GM19193 (cell line): Measurements from ENCODE around the gene PEDS1.

Experiments
- POLR2A ChIP-seq: IDR thresholded peaks from 4 replicates; pipeline ENCODE4 v1.6.1; 2011; ENCODE audit not compliant: insufficient read depth, insufficient read length; ENCODE audit errors: extremely low read depth

Gene PEDS1

GRCh38 chr20:50116368-50116999 is 37.0 kb downstream of the PEDS1 start:
- no peak for TF ChIP-seq POLR2A

- peak; percentile 77 for TF ChIP-seq POLR2A
Observed at GRCh38 chr20:50115591-50116367, 37.7 kb downstream of the PEDS1 start.

GRCh38 chr20:50115041-50115512 is 38.4 kb downstream of the PEDS1 start:
- no peak for TF ChIP-seq POLR2A

GRCh38 chr20:50113420-50114224 is 39.9 kb downstream of the PEDS1 start:
- TF ChIP-seq POLR2A: no peak

- peak; percentile 85 for TF ChIP-seq POLR2A
Observed at GRCh38 chr20:50112512-50113419, 40.8 kb downstream of the PEDS1 start, which contains the start of gene UBE2V1. UBE2V1 (minus strand) TSS chr20:50113150; CDS start chr20:50113128, 22 bp downstream.

- TF ChIP-seq POLR2A: no peak
Observed at GRCh38 chr20:50111829-50112495, 41.6 kb downstream of the PEDS1 start.

- no peak for TF ChIP-seq POLR2A
Observed at GRCh38 chr20:50111120-50111828, 42.2 kb downstream of the PEDS1 start.

GRCh38 chr20:50110141-50111047 is 43.1 kb downstream of the PEDS1 start:
- TF ChIP-seq POLR2A: no peak

- no peak for TF ChIP-seq POLR2A
Observed at GRCh38 chr20:50108556-50109235, 44.8 kb downstream of the PEDS1 start.

GRCh38 chr20:50107796-50108331 is 45.7 kb downstream of the PEDS1 start:
- no peak for TF ChIP-seq POLR2A

- TF ChIP-seq POLR2A: no peak
Observed at GRCh38 chr20:50107086-50107660, 46.4 kb downstream of the PEDS1 start.
